GM12872 (cell line): Measurements from ENCODE around the gene ARID5B.

Experiments used
- TF ChIP-seq, protein P1 (sequence below): IDR thresholded peaks from 3 replicates; pipeline ENCODE4 v1.5.1; 2011; ENCODE audit warnings: low read depth, mild to moderate bottlenecking, low read length, moderate library complexity; ENCODE audit not compliant: insufficient read depth

The ARID5B gene

GRCh38 chr10:62053860-62054259 lies 152.4 kb downstream of the ARID5B start:
- TF ChIP-seq, protein P1, sequence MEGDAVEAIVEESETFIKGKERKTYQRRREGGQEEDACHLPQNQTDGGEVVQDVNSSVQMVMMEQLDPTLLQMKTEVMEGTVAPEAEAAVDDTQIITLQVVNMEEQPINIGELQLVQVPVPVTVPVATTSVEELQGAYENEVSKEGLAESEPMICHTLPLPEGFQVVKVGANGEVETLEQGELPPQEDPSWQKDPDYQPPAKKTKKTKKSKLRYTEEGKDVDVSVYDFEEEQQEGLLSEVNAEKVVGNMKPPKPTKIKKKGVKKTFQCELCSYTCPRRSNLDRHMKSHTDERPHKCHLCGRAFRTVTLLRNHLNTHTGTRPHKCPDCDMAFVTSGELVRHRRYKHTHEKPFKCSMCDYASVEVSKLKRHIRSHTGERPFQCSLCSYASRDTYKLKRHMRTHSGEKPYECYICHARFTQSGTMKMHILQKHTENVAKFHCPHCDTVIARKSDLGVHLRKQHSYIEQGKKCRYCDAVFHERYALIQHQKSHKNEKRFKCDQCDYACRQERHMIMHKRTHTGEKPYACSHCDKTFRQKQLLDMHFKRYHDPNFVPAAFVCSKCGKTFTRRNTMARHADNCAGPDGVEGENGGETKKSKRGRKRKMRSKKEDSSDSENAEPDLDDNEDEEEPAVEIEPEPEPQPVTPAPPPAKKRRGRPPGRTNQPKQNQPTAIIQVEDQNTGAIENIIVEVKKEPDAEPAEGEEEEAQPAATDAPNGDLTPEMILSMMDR: no peak

DNA sequence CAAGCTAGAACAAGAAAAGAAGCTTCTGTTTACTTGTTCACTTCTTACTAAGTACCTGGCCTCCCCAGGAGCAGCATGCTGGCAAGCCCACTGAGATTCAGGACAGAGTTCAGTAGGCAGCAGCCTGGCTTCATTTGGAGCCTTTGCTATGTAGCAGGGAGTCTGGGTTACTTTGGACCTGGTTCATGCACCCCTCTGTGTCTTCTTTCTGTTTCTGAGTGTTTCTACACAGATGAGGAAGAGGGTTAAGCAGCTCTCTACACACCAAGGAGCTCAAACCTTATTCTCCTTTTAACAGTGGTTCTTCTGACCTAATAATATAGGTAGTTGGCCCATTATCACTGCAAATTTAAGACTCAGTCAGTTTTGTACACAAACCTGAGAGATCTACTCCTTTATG lies 152.9 kb downstream of the ARID5B start:
- TF ChIP-seq, protein P1: no peak

DNA sequence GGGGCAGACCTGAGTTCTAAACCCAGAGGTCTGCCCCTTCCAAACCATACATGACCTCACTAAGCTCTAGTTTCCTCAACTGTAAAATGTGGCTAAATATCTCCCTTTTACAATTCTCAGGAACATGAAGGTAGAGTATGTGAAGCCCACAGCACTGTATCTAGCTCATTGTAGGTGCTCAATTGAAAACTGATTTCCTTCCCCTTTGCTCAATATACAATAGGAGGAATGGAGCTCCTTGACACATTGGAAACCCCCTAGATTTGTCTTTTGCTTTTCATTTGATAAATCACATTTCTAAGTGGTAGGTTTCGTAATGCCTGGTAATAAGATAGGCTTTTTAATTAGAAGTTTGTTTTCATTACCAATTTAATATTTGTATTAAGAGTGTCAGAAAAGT lies 153.3 kb downstream of the ARID5B start:
- TF ChIP-seq, protein P1: no peak

DNA sequence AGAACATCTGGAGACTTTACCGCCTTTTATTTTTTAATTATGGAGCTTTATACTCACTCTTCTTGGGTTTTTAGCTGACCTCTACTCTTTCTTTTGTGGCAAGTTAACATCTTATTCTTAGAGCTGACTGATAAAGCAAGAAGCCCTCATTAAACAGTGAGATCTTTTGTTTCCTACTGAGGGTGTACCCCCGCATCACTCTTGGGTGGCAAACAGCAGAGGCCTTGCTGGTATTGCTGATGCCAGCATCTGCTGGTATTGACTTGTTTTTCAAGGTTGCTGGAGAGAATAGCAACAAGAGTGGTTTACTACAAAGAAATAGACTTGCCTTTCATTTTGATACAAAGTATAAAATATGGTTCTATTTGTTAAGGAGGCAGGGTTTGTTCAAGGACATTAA lies 154.7 kb downstream of the ARID5B start:
- TF ChIP-seq, protein P1: no peak

GRCh38 chr10:62056698-62057097 lies 155.2 kb downstream of the ARID5B start:
- TF ChIP-seq, protein P1: no peak

DNA sequence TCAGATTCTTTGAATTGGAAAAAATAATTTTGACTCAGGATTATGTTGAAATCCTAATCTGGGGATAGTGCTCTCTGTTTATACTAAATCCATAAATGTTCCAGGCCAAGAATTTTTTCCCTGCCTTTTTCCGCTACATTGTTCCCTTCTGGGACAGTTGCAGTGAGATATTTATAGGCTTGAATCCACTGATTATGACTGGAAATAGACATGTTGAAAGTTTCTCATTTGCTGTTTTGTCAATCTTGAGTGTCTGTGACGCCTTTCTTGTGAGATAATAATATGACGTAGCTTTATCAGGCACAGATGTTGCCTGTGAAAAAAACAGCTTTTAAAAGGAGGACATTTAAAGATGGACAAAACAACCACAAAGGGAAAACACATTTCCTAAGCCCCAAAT lies 155.9 kb downstream of the ARID5B start:
- TF ChIP-seq, protein P1: no peak

DNA sequence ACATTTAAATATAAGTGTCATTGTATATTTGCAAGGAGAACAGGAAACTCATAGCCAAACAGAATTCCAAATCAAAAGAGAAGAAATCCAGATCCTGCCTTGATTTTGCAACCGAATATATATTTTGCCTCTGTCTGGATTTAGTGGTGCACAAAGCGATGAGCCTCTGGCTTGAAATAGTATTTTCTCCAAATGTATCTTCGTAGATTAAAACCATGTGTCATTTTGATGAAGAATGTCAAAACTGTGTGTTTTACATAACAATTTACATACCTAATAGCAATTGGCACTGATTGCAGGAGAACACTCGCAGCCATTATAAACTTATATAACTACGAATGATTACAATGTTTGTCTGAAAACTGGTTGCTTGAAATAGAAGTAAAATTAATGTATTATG lies 156.4 kb downstream of the ARID5B start:
- TF ChIP-seq, protein P1: no peak

DNA sequence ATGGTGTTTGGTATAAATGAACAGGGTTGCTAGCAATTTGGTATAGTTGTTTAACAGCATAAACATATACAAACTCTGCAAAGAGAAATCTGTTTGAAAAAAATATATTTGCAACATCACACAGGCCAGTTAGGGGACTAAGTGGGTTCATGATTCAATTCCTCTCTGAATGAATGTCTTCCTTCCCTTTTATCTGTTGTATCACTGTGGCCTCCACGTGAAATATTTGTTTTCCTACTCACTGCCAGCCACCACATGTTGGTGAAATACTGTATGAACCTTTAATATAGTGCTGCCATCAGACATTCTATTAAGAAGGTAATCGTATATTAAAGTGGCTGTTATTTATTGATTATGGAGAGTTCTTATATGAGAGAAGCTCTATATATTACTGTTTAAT lies 157.0 kb downstream of the ARID5B start:
- TF ChIP-seq, protein P1: no peak
